Fibroblast of peridontal ligament (primary cell): ENCODE measurements around the gene ARID1B.

Experiments used
- DNase-seq: peaks from one replicate; pipeline ENCODE4 v3.0.0-alpha.2; 2010; ENCODE audit errors: extremely low read depth

The ARID1B gene

GRCh38 chr6:156905801-156906200 is 128.6 kb downstream of the ARID1B start:
- DNase-seq = no peak

GRCh38 chr6:156906451-156906850 is 129.3 kb downstream of the ARID1B start:
- no peak for DNase-seq

- no peak for DNase-seq
These were observed 132.2 kb downstream of the ARID1B start for GRCh38 chr6:156909212-156910010.

GRCh38 chr6:156910011-156910334 is 132.8 kb downstream of the ARID1B start:
- no peak for DNase-seq

GRCh38 chr6:156910938-156911337 is 133.8 kb downstream of the ARID1B start:
- peak; percentile 36 for DNase-seq

- DNase-seq = no peak
These were observed 134.4 kb downstream of the ARID1B start for GRCh38 chr6:156911581-156911980.

- no peak for DNase-seq
These were observed 135.3 kb downstream of the ARID1B start for GRCh38 chr6:156912431-156912830.

- no peak for DNase-seq
These were observed 137.0 kb downstream of the ARID1B start for GRCh38 chr6:156914181-156914580.

- DNase-seq = no peak
These were observed 139.1 kb downstream of the ARID1B start for GRCh38 chr6:156916130-156916801.

- no peak for DNase-seq
These were observed 140.0 kb downstream of the ARID1B start for GRCh38 chr6:156917213-156917612.

GRCh38 chr6:156918647-156919046 is 141.5 kb downstream of the ARID1B start:
- DNase-seq = no peak

- no peak for DNase-seq
These were observed 142.2 kb downstream of the ARID1B start for GRCh38 chr6:156919370-156919769.

GRCh38 chr6:156919814-156920369 is 142.7 kb downstream of the ARID1B start:
- DNase-seq = no peak

GRCh38 chr6:156924246-156924645 is 147.1 kb downstream of the ARID1B start:
- DNase-seq = no peak

- DNase-seq = no peak
These were observed 147.8 kb downstream of the ARID1B start for GRCh38 chr6:156925026-156925425.

GRCh38 chr6:156925718-156926607 is 148.8 kb downstream of the ARID1B start:
- DNase-seq = peak; percentile 15

- DNase-seq = no peak
These were observed 150.9 kb downstream of the ARID1B start for GRCh38 chr6:156928126-156928525.

- DNase-seq = no peak
These were observed 151.8 kb downstream of the ARID1B start for GRCh38 chr6:156928972-156929371.

- no peak for DNase-seq
These were observed 154.1 kb downstream of the ARID1B start for GRCh38 chr6:156931283-156931682.

GRCh38 chr6:156933201-156934068 is 156.3 kb downstream of the ARID1B start:
- DNase-seq = no peak

GRCh38 chr6:156934069-156934460 is 156.9 kb downstream of the ARID1B start:
- DNase-seq = no peak
